HL-60 (cell line): ENCODE measurements around the gene ZNF783.

Experiments
- GABPA ChIP-seq: IDR thresholded peaks from 2 replicates; pipeline ENCODE4 v1.6.1; 2012; ENCODE audit warnings: low read depth
- POLR2AphosphoS5 ChIP-seq: IDR thresholded peaks from 2 replicates; pipeline ENCODE4 v1.6.1; 2012; ENCODE audit warnings: low read depth
- TF ChIP-seq, protein P1 (sequence below): IDR thresholded peaks from one replicate; pipeline ENCODE4 v1.5.1; 2011; ENCODE audit warnings: low read length, control low read depth, inconsistent platforms; ENCODE audit not compliant: insufficient read depth

DNA sequence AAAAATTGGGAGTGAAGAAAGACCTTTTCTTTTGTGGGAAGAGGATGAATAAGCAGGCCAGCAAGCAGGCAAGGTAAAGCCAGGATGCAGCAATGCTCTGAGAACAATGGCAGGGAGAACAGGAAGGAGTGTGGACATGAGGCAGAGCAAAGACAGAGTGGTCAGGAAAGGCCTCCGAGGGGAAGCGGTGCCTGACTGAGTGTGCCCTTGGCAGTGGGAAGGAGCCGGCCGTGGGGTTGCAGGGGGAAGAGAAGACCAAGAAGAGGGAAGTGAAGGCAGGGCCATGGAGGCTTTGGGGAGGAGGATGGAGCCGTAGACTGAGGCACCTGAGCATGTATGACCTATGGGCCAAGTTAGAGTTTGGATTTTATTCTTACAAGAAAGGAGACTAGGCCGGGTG lies 44.4 kb upstream of the ZNF783 start:
- TF ChIP-seq, protein P1, sequence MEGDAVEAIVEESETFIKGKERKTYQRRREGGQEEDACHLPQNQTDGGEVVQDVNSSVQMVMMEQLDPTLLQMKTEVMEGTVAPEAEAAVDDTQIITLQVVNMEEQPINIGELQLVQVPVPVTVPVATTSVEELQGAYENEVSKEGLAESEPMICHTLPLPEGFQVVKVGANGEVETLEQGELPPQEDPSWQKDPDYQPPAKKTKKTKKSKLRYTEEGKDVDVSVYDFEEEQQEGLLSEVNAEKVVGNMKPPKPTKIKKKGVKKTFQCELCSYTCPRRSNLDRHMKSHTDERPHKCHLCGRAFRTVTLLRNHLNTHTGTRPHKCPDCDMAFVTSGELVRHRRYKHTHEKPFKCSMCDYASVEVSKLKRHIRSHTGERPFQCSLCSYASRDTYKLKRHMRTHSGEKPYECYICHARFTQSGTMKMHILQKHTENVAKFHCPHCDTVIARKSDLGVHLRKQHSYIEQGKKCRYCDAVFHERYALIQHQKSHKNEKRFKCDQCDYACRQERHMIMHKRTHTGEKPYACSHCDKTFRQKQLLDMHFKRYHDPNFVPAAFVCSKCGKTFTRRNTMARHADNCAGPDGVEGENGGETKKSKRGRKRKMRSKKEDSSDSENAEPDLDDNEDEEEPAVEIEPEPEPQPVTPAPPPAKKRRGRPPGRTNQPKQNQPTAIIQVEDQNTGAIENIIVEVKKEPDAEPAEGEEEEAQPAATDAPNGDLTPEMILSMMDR, result no peak
- TF ChIP-seq POLR2AphosphoS5 (no peak), GABPA (no peak)
